Panc1 (cell line): ENCODE results near the gene INAFM2. TPM values are rescaled to one million over a fixed set of nuclear protein-coding genes. Genes with fewer than 3 reads are reported as not detected.

Experiments used
- ATAC-seq: fragments of 200-7000 bp; cut with Tn5 transposase; 2 replicates; pipeline ENCODE4 v1.9.1; 2020; ENCODE audit warnings: mild to moderate bottlenecking, moderate library complexity
- BruUV-seq: library from RNA; stranded (reverse); fragments of 400-500 nt; replicated peaks from 2 replicates; lab custom pipeline; 2021; lab: Mats Ljungman, UMichigan
- CTCF ChIA-PET: fragments of 300-600 bp; sonication (Branson Sonifier 250); formaldehyde crosslinking; loops from one replicate; lab custom pipeline; 2022; ENCODE audit warnings: antibody characterized with exemption; lab: Charles Lee
- POLR2A ChIA-PET: fragments of 300-600 bp; sonication (Branson Sonifier 250); formaldehyde crosslinking; loops from one replicate; lab custom pipeline; 2022; ENCODE audit warnings: antibody characterized with exemption; lab: Charles Lee
- DNase-seq: peaks from one replicate; pipeline ENCODE4 v3.0.0-alpha.2; 2010; ENCODE audit warnings: low read depth, low spot score
- H3K27ac ChIP-seq: 2 replicates; pipeline ENCODE4 v1.5.1; 2011; ENCODE audit warnings: mild to moderate bottlenecking, low read length, inconsistent platforms
- H3K27me3 ChIP-seq: fragments of 200-500 bp; sonication (Bioruptor generic); 2 replicates; pipeline ENCODE4 v1.6.0; 2014; ENCODE audit warnings: low read length, inconsistent platforms; ENCODE audit not compliant: control insufficient read depth, insufficient read depth
- H3K36me3 ChIP-seq: fragments of 200-500 bp; sonication (Bioruptor generic); 2 replicates; pipeline ENCODE4 v1.5.1; 2014; ENCODE audit warnings: inconsistent platforms, mild to moderate bottlenecking, low read length, moderate library complexity; ENCODE audit not compliant: control insufficient read depth, insufficient read depth
- H3K4me1 ChIP-seq: 2 replicates; pipeline ENCODE4 v1.5.1; 2011; ENCODE audit warnings: inconsistent platforms, mild to moderate bottlenecking, low read length, moderate library complexity; ENCODE audit not compliant: control insufficient read depth, insufficient read depth
- H3K4me3 ChIP-seq, 2 experiments: 2 replicates each; pipeline ENCODE4 v1.5.1; 2011 to 2012; ENCODE audit warnings: low read depth in 2 of 2, low read length in 2 of 2, mild to moderate bottlenecking in 2 of 2, inconsistent platforms in 1 of 2, moderate library complexity in 1 of 2
- H3K9me3 ChIP-seq: fragments of 200-500 bp; sonication (Bioruptor generic); 2 replicates; pipeline ENCODE4 v1.5.1; 2014; ENCODE audit warnings: low read depth, mild to moderate bottlenecking, inconsistent platforms, low read length, moderate library complexity; ENCODE audit not compliant: control insufficient read depth, insufficient read depth
- CTCF ChIP-seq: fragments of 450-650 bp; IDR thresholded peaks from 2 replicates; pipeline ENCODE4 v1.5.1; 2017; ENCODE audit warnings: mild to moderate bottlenecking
- POLR2AphosphoS5 ChIP-seq: IDR thresholded peaks from 2 replicates; pipeline ENCODE4 v1.6.1; 2012; ENCODE audit warnings: mild to moderate bottlenecking, low read depth, low read length, moderate library complexity
- REST ChIP-seq, 2 experiments: IDR thresholded peaks; 2 replicates each; pipeline ENCODE4 v1.6.1; 2011 to 2012; ENCODE audit warnings: low read depth in 2 of 2, control low read depth in 1 of 2, low read length in 1 of 2, mild to moderate bottlenecking in 1 of 2, moderate library complexity in 1 of 2; ENCODE audit not compliant: insufficient read depth in 1 of 2
- SIN3A ChIP-seq: IDR thresholded peaks from 2 replicates; pipeline ENCODE4 v1.6.1; 2012; ENCODE audit warnings: low read depth, mild to moderate bottlenecking, low read length, moderate library complexity, borderline replicate concordance; ENCODE audit not compliant: insufficient read depth
- TCF7L2 ChIP-seq: IDR thresholded peaks from 2 replicates; pipeline ENCODE4 v1.6.1; 2011; ENCODE audit warnings: mild to moderate bottlenecking, low read depth, low read length, inconsistent platforms
- in situ Hi-C: cut with HindIII; loops from 2 replicates; pipeline ENCODE4 v1.10.0; 2016; ENCODE audit warnings: low sequenced_read_pairs, low pct_unique_long_range_greater_than_20kb
- intact Hi-C: fragments of 100-400 bp; cut with micrococcal nuclease; formaldehyde crosslinking; loops from one replicate; pipeline ENCODE4 v1.10.0; 2022; ENCODE audit not compliant: unreplicated experiment
- total RNA-seq: library from RNA; stranded (reverse); gene quantifications from one replicate; pipeline ENCODE4 v1.2.1, GENCODE V29; 2021; ENCODE audit not compliant: unreplicated experiment

Gene INAFM2
- total RNA-seq, 1 experiment from 2014 or later = 10.4 TPM

GRCh38 chr15:40345867-40346578 is 22.5 kb downstream of the INAFM2 start:
- intact Hi-C loops (loop anchor here (2.0 kb wide), 1 partner anchor 75 kb away; no protein-coding TSS in a partner anchor), in situ Hi-C loops (no loop called here)
- CTCF ChIA-PET = no interaction called here
- no peak for DNase-seq
- Histone ChIP-seq H3K4me1 (peaks cover 26% of the 10 kb centered on the region), H3K9me3 (no peaks in the 10 kb centered on the region), H3K27ac (peak overlapping the region; percentile 41; the same call in 1 of the 2 replicates), H3K36me3 (no peaks in the 10 kb centered on the region), H3K4me3 (no peak overlapping the region), H3K27me3 (no peaks in the 10 kb centered on the region)
- BruUV-seq = no TSS peak
- POLR2A ChIA-PET = no interaction called here
- TF ChIP-seq TCF7L2 = no peak
- TF ChIP-seq REST (IDR thresholded peaks at IDR 0.05; ENCODE audit: insufficient read depth in 1 of 2, low read depth in 2 of 2, low read length in 1 of 2) = no peak
- no peak for TF ChIP-seq CTCF
- TF ChIP-seq SIN3A = no peak
- no peak for TF ChIP-seq POLR2AphosphoS5
- ATAC-seq = no peak

GRCh38 chr15:40346579-40347558 is 23.4 kb downstream of the INAFM2 start:
- ChIA-PET POLR2A (no interaction called here), CTCF (interaction anchor here (1.0 kb wide), 1 partner anchor 9 kb away, joined by 3 read pairs; no protein-coding TSS in a partner anchor)
- no TSS peak for BruUV-seq

More at GRCh38 chr15:40346579-40347558, 23.4 kb downstream of the INAFM2 start:
- Histone ChIP-seq H3K36me3 (no peaks in the 10 kb centered on the region), H3K27ac (no peak overlapping the region), H3K4me3 (no peak overlapping the region), H3K27me3 (no peaks in the 10 kb centered on the region), H3K9me3 (no peaks in the 10 kb centered on the region), H3K4me1 (peaks cover 18% of the 10 kb centered on the region)
- intact Hi-C loops = no loop called here
- ATAC-seq (no peak), DNase-seq (no peak)
- TF ChIP-seq POLR2AphosphoS5 = no peak
- TF ChIP-seq SIN3A = no peak
- TF ChIP-seq TCF7L2 = no peak
- no peak for TF ChIP-seq CTCF
- no peak for TF ChIP-seq REST (IDR thresholded peaks at IDR 0.05; ENCODE audit: insufficient read depth in 1 of 2, low read depth in 2 of 2, low read length in 1 of 2)
- in situ Hi-C loops = no loop called here
